Lung (tissue), 12 donors: ENCODE results near the gene AK6. TPM values are rescaled to one million over a fixed set of nuclear protein-coding genes. Genes with fewer than 3 reads are reported as not detected.

Experiments used
- ATAC-seq: fragments of 200-7000 bp; cut with Tn5 transposase; one replicate; pipeline ENCODE4 v1.9.1; 2020; ENCODE audit warnings: moderate number of reproducible peaks; ENCODE audit not compliant: insufficient read depth, low FRiP score
- DNase-seq, 3 donors: peaks; one replicate each; pipeline ENCODE4 v3.0.0-alpha.2; 2013 to 2017
- H3K27ac ChIP-seq, 2 donors: one replicate each; pipeline ENCODE4 v1.5.1; 2013; ENCODE audit warnings: mild to moderate bottlenecking in 2 of 2, moderate library complexity in 2 of 2, control low read depth in 1 of 2, inconsistent platforms in 1 of 2, low read depth in 1 of 2, low read length in 1 of 2
- H3K27me3 ChIP-seq, 3 donors: one replicate each; pipeline ENCODE4 v1.5.1; 2013; ENCODE audit warnings: low read length in 2 of 3; ENCODE audit not compliant: control insufficient read depth in 3 of 3, insufficient read depth in 3 of 3
- H3K36me3 ChIP-seq, 4 donors: one replicate each; pipeline ENCODE4 v1.5.1; 2013; ENCODE audit warnings: low read length in 4 of 4, mild to moderate bottlenecking in 1 of 4, moderate library complexity in 1 of 4; ENCODE audit not compliant: control insufficient read depth in 4 of 4, insufficient read depth in 4 of 4
- H3K4me1 ChIP-seq, 5 donors: one replicate each; pipeline ENCODE4 v1.5.1; 2013; ENCODE audit warnings: low read length in 5 of 5, mild to moderate bottlenecking in 2 of 5, moderate library complexity in 1 of 5; ENCODE audit not compliant: control insufficient read depth in 5 of 5, insufficient read depth in 5 of 5
- H3K4me3 ChIP-seq: one replicate; pipeline ENCODE4 v1.5.1; 2013; ENCODE audit warnings: mild to moderate bottlenecking, control low read depth, moderate library complexity
- H3K9ac ChIP-seq, 2 donors: one replicate each; pipeline ENCODE4 v1.5.1; 2013; ENCODE audit warnings: low read length in 2 of 2, control low read depth in 1 of 2; ENCODE audit not compliant: insufficient read depth in 1 of 2
- H3K9me3 ChIP-seq, 4 donors: one replicate each; pipeline ENCODE4 v1.5.1; 2013; ENCODE audit warnings: low read length in 3 of 4, mild to moderate bottlenecking in 1 of 4, moderate library complexity in 1 of 4; ENCODE audit not compliant: control insufficient read depth in 4 of 4, insufficient read depth in 3 of 4
- CTCF ChIP-seq: IDR thresholded peaks from 2 replicates; pipeline ENCODE4 v1.5.1; 2012; ENCODE audit warnings: mild to moderate bottlenecking; ENCODE audit errors: control extremely low read depth, extremely low read depth
- WGBS, 2 donors: extraction: QIAGEN DNeasy Blood & Tissue Kit; methylation state at CpG; one replicate each; pipeline ENCODE4 v1.1.7; 2013; 5-methylcytosine and 5-hydroxymethylcytosine counted together
- polyA plus RNA-seq, 2 donors: library from polyadenylated mRNA; stranded (reverse); fragments of 200-250 nt; gene quantifications; one replicate each; pipeline ENCODE4 v1.2.1, GENCODE V29; 2013
- total RNA-seq, 2 donors: library from RNA; depleted of rRNA in 1 of 2; stranded (reverse); fragments of >200 nt in 1 of 2; gene quantifications; one replicate each; pipeline ENCODE4 v1.2.1, GENCODE V29; 2014 to 2021
- donor health status: control.
- donor health status: control.
- donor health status: Bipolar disorder and iron deficiency.
- donor health status: healthy.
- donor health status: DM: yes; HTN: yes; CAD: no.

The AK6 gene
- total and polyA plus RNA-seq, 4 donors: 20.6 to 38.0 (median 33.7) TPM

- H3K36me3 ChIP-seq: peaks cover 0 to 3% (median 1%) of the 10 kb centered on the region in 4 donors
- DNase-seq (no peak), ATAC-seq (no peak)
- peaks cover 0 to 1% (median 0%) of the 10 kb centered on the region in 4 donors for H3K9me3 ChIP-seq
- H3K4me3 ChIP-seq: no peak overlapping the region
- WGBS, 2 donors: 89 to 93% methylated on average over 8 of the region's 8 CpGs
- no peak overlapping the region for H3K27ac ChIP-seq
- TF ChIP-seq CTCF: no peak
- H3K4me1 ChIP-seq: peaks cover 0 to 7% (median 1%) of the 10 kb centered on the region in 5 donors
- H3K27me3 ChIP-seq: no peaks in the 10 kb centered on the region
- no peak overlapping the region for H3K9ac ChIP-seq
These were observed 63.8 kb downstream of the AK6 start for GRCh38 chr5:69305512-69305911.

Other genes with a start within 250 kb of the AK6 start
- gene CCNB1, start 202.4 kb downstream of the AK6 start, total RNA-seq: 10 to 100 TPM in 1 of 2 donors, 1 to 10 TPM in 1; 4.4 to 14.4 TPM
- 1 to 10 TPM; 4.7 to 6.6 TPM for gene CCNB1, start 202.4 kb downstream of the AK6 start, polyA plus RNA-seq
- 1 to 10 TPM; 4.2 to 5.8 TPM for gene CENPH, start 179.9 kb downstream of the AK6 start, total RNA-seq
- gene CENPH, start 179.9 kb downstream of the AK6 start, polyA plus RNA-seq: 1 to 10 TPM; 3.3 to 4.9 TPM
- gene CDK7, start 134.6 kb downstream of the AK6 start, total RNA-seq: 10 to 100 TPM; 21.9 to 53.2 TPM
- gene CDK7, start 134.6 kb downstream of the AK6 start, polyA plus RNA-seq: 10 to 100 TPM; 22.2 to 37.7 TPM
- 10 to 100 TPM; 13.0 to 16.1 TPM for gene CCDC125, start 36.7 kb downstream of the AK6 start, total RNA-seq
- gene CCDC125, start 36.7 kb downstream of the AK6 start, polyA plus RNA-seq: 1 to 10 TPM; 4.7 to 4.9 TPM
- 10 to 100 TPM; 37.3 to 39.6 TPM for gene TAF9, start within 50 bp of the AK6 start, total RNA-seq
- 10 to 100 TPM; 50.7 to 56.7 TPM for gene TAF9, start within 50 bp of the AK6 start, polyA plus RNA-seq
- 10 to 100 TPM; 18.6 to 39.8 TPM for gene RAD17, start 298 bp upstream of the AK6 start, total RNA-seq
- gene RAD17, start 298 bp upstream of the AK6 start, polyA plus RNA-seq: 10 to 100 TPM in 1 of 2 donors, 1 to 10 TPM in 1; 10.0 to 10.9 TPM
- gene MARVELD2, start 45.6 kb upstream of the AK6 start, total RNA-seq: 10 to 100 TPM; 25.6 to 39.6 TPM
- 1 to 10 TPM; 5.6 to 6.2 TPM for gene MARVELD2, start 45.6 kb upstream of the AK6 start, polyA plus RNA-seq
- gene OCLN, start 123.3 kb upstream of the AK6 start, total RNA-seq: 100 to 1,000 TPM in 1 of 2 donors, 10 to 100 TPM in 1; 70.3 to 129 TPM
- gene OCLN, start 123.3 kb upstream of the AK6 start, polyA plus RNA-seq: 10 to 100 TPM; 19.7 to 23.0 TPM
- gene GTF2H2C, start 190.7 kb upstream of the AK6 start, total RNA-seq: 10 to 100 TPM; 32.0 to 83.4 TPM
- 10 to 100 TPM; 18.3 to 21.4 TPM for gene GTF2H2C, start 190.7 kb upstream of the AK6 start, polyA plus RNA-seq